HepG2 (cell line): ENCODE data around the gene TEX22. TPM values are rescaled to one million over a fixed set of nuclear protein-coding genes. Genes with fewer than 3 reads are reported as not detected.

Experiments
- ATAC-seq: fragments of 200-7000 bp; cut with Tn5 transposase; 3 replicates; pipeline ENCODE4 v1.9.1; 2020; ENCODE audit warnings: mild to moderate bottlenecking, moderate library complexity
- BruUV-seq: library from RNA; stranded (reverse); fragments of 400-500 nt; replicated peaks from 2 replicates; lab custom pipeline; 2021; lab: Mats Ljungman, UMichigan
- CTCF ChIA-PET: fragments of 300-600 bp; formaldehyde crosslinking; extraction: SDS; loops from one replicate; lab custom pipeline; 2021; ENCODE audit warnings: low total read pairs, inconsistent platforms, low intra/inter-chr PET ratio; lab: Yijun Ruan, JAX
- POLR2A ChIA-PET: fragments of 350-600 bp; sonication (Branson Sonifier 250); formaldehyde crosslinking; loops from one replicate; lab custom pipeline; 2020; ENCODE audit warnings: antibody characterized with exemption, inconsistent platforms; lab: Yijun Ruan, JAX
- DNase-seq: peaks from one replicate; pipeline ENCODE4 v3.0.0-alpha.2; 2015; ENCODE audit warnings: low spot score
- FAIRE-seq: peaks from 3 replicates; lab custom pipeline; 2011; peaks lifted over from hg19 to GRCh38; lab: Jason Lieb, UNC
- H2AFZ ChIP-seq: one replicate; pipeline ENCODE4 v1.6.1; 2011; ENCODE audit warnings: low read length, inconsistent platforms
- H3K27ac ChIP-seq: fragments of 300-600 bp; 3 replicates; pipeline ENCODE4 v1.8.0; 2011; ENCODE audit warnings: mixed run types, mild to moderate bottlenecking, mixed read lengths, low read length, inconsistent platforms; ENCODE audit not compliant: insufficient read depth; ENCODE audit errors: extremely low read length
- H3K27me3 ChIP-seq, 2 experiments: fragments of 200-600 bp in 1 of 2; 2 replicates in 1 of 2; 3 replicates in 1 of 2; pipeline versions ENCODE4 v1.6.0 to v1.8.0; 2011; ENCODE audit warnings: low read length in 2 of 2, mild to moderate bottlenecking in 2 of 2, moderate library complexity in 2 of 2, inconsistent platforms in 1 of 2; ENCODE audit not compliant: insufficient read depth in 2 of 2, control insufficient read depth in 1 of 2
- H3K36me3 ChIP-seq, 2 experiments: fragments of 200-600 bp in 1 of 2; replicated peaks in 1 of 2; 2 replicates in 1 of 2; 3 replicates in 1 of 2; pipeline versions ENCODE4 v1.5.1 to v1.8.0; 2011; ENCODE audit warnings: low read length in 2 of 2, inconsistent platforms in 1 of 2; ENCODE audit not compliant: insufficient read depth in 2 of 2, control insufficient read depth in 1 of 2
- H3K4me1 ChIP-seq: 2 replicates; pipeline ENCODE4 v1.5.1; 2012; ENCODE audit warnings: low read length, inconsistent platforms; ENCODE audit not compliant: insufficient read depth
- H3K4me2 ChIP-seq: 2 replicates; pipeline ENCODE4 v1.6.0; 2011; ENCODE audit warnings: low read depth, low read length, inconsistent platforms
- H3K4me3 ChIP-seq, 3 experiments: fragments of 200-600 bp in 1 of 3; sonication (generic), shearing (Covaris generic) in 1 of 3; replicated peaks in 1 of 3; 2 replicates each; pipeline ENCODE4 v1.5.1; 2011 to 2016; ENCODE audit warnings: low read length in 3 of 3, inconsistent platforms in 2 of 3, low read depth in 2 of 3, mild to moderate bottlenecking in 2 of 3, control low read depth in 1 of 3, mixed read lengths in 1 of 3; ENCODE audit not compliant: insufficient read depth in 1 of 3
- H3K79me2 ChIP-seq: one replicate; pipeline ENCODE4 v1.6.1; 2011; ENCODE audit warnings: low read length, inconsistent platforms; ENCODE audit not compliant: insufficient read depth
- H3K9ac ChIP-seq: 2 replicates; pipeline ENCODE4 v1.6.0; 2011; ENCODE audit warnings: mild to moderate bottlenecking, low read depth, low read length, inconsistent platforms; ENCODE audit not compliant: insufficient read depth
- H3K9me3 ChIP-seq: 2 replicates; pipeline ENCODE4 v1.5.1; 2012; ENCODE audit warnings: mild to moderate bottlenecking, low read length
- H4K20me1 ChIP-seq: 2 replicates; pipeline ENCODE4 v1.6.0; 2011; ENCODE audit warnings: inconsistent platforms, mild to moderate bottlenecking, low read length, moderate library complexity; ENCODE audit not compliant: insufficient read depth
- AGO2 ChIP-seq: fragments of 200-400 bp; formaldehyde crosslinking; optimal IDR thresholded peaks from 2 replicates; pipeline ENCODE3; 2017; ENCODE audit warnings: mild to moderate bottlenecking, low read depth, low read length, moderate library complexity
- BRCA1 ChIP-seq: sonication (generic); formaldehyde crosslinking; IDR thresholded peaks from 2 replicates; pipeline ENCODE4 v1.4.0; 2020; ENCODE audit warnings: missing genetic modification reagents
- GFI1 ChIP-seq: sonication (generic); formaldehyde crosslinking; IDR thresholded peaks from 2 replicates; pipeline ENCODE4 v1.5.0; 2020; ENCODE audit warnings: missing genetic modification reagents, mild to moderate bottlenecking, borderline replicate concordance
- GLI4 ChIP-seq: sonication (generic); formaldehyde crosslinking; IDR thresholded peaks from 2 replicates; pipeline ENCODE4 v1.5.1; 2020; ENCODE audit warnings: missing genetic modification reagents, mild to moderate bottlenecking, moderate library complexity, borderline replicate concordance
- HOXD1 ChIP-seq: sonication (generic); formaldehyde crosslinking; IDR thresholded peaks from 2 replicates; pipeline ENCODE4 v1.5.0; 2020; ENCODE audit warnings: missing genetic modification reagents
- JUN ChIP-seq: sonication (generic); formaldehyde crosslinking; IDR thresholded peaks from 2 replicates; pipeline ENCODE4 v1.4.0; 2020; ENCODE audit warnings: mild to moderate bottlenecking, missing genetic modification reagents
- KDM1A ChIP-seq: IDR thresholded peaks from 2 replicates; pipeline ENCODE4 v1.6.1; 2016; ENCODE audit warnings: missing compliant biosample characterization
- MAFK ChIP-seq, 2 experiments: IDR thresholded peaks in 1 of 2; conservative IDR thresholded peaks in 1 of 2; 2 replicates each; pipeline ENCODE4 v1.6.1; 2011; ENCODE audit warnings: improper control_type of control experiment in 2 of 2, low read length in 2 of 2
- MLLT10 ChIP-seq: sonication (generic); formaldehyde crosslinking; IDR thresholded peaks from 2 replicates; pipeline ENCODE4 v1.4.0; 2020; ENCODE audit warnings: missing genetic modification reagents
- POLR2G ChIP-seq: fragments of 200-400 bp; formaldehyde crosslinking; IDR thresholded peaks from 2 replicates; pipeline ENCODE4 v1.6.1; 2018; ENCODE audit warnings: mild to moderate bottlenecking, low read depth, low read length, moderate library complexity
- RXRA ChIP-seq: sonication (generic); formaldehyde crosslinking; IDR thresholded peaks from 2 replicates; pipeline ENCODE4 v1.5.1; 2020; ENCODE audit warnings: missing genetic modification reagents
- SNAI1 ChIP-seq: sonication (generic); formaldehyde crosslinking; IDR thresholded peaks from 2 replicates; pipeline ENCODE4 v1.5.0; 2020; ENCODE audit warnings: mild to moderate bottlenecking, missing genetic modification reagents, borderline replicate concordance
- TP53 ChIP-seq: sonication (generic); formaldehyde crosslinking; conservative IDR thresholded peaks from 2 replicates; pipeline ENCODE4 v1.4.0; 2020; ENCODE audit warnings: missing genetic modification reagents
- TSC22D2 ChIP-seq: sonication (generic); formaldehyde crosslinking; IDR thresholded peaks from 2 replicates; pipeline ENCODE4 v1.5.1; 2020; ENCODE audit warnings: missing genetic modification reagents, mild to moderate bottlenecking, borderline replicate concordance
- ZNF224 ChIP-seq: sonication (generic); formaldehyde crosslinking; IDR thresholded peaks from 2 replicates; pipeline ENCODE4 v1.5.0; 2020; ENCODE audit warnings: mild to moderate bottlenecking, missing genetic modification reagents
- ZNF33B ChIP-seq: sonication (generic); formaldehyde crosslinking; IDR thresholded peaks from 2 replicates; pipeline ENCODE4 v1.5.1; 2020; ENCODE audit warnings: mild to moderate bottlenecking, missing genetic modification reagents
- ZNF777 ChIP-seq: sonication (generic); formaldehyde crosslinking; IDR thresholded peaks from 2 replicates; pipeline ENCODE4 v1.4.0; 2020; ENCODE audit warnings: missing genetic modification reagents
- WGBS: methylation state at CpG from one replicate; pipeline ENCODE4 v1.1.6; 2017; ENCODE audit warnings: low lambda C conversion rate; 5-methylcytosine and 5-hydroxymethylcytosine counted together
- in situ Hi-C: cut with HindIII; loops from 2 replicates; pipeline ENCODE4 v1.10.0; 2017; ENCODE audit warnings: low pct_unique_long_range_greater_than_20kb; ENCODE audit not compliant: extremely low pct_ligation_motif_present
- intact Hi-C: fragments of 100-400 bp; cut with micrococcal nuclease; formaldehyde crosslinking; loops from one replicate; pipeline ENCODE4 v1.10.0; 2022; ENCODE audit not compliant: unreplicated experiment
- polyA plus RNA-seq, 8 experiments: library from polyadenylated mRNA; depleted of rRNA in 3 of 8; stranded (reverse) in 7 of 8; unstranded in 1 of 8; fragments of >200 nt; fragmentation: Illumina TruSeq in 4 of 8; extraction: Trizol in 4 of 8; gene quantifications; 2 replicates each; pipeline versions ENCODE4 v1.2.1 to v1.2.3, GENCODE V29; 2011 to 2016; ENCODE audit warnings: low read depth in 4 of 8, missing spikeins in 1 of 8, mixed read lengths in 1 of 8; ENCODE audit not compliant: insufficient read depth in 1 of 8
- total RNA-seq, 5 experiments: library from RNA; depleted of rRNA; stranded (reverse); fragments of >200 nt; fragmentation: Illumina TruSeq; extraction: Trizol; gene quantifications; 2 replicates each; pipeline ENCODE4 v1.2.3, GENCODE V29; 2016; ENCODE audit warnings: low read depth in 1 of 5
- TF ChIP-seq, protein P1 (sequence below): sonication (generic); formaldehyde crosslinking; IDR thresholded peaks from 2 replicates; pipeline ENCODE4 v1.4.0; 2020; ENCODE audit warnings: missing genetic modification reagents
- TF ChIP-seq, protein P2 (sequence below): sonication (generic); formaldehyde crosslinking; IDR thresholded peaks from 2 replicates; pipeline ENCODE4 v1.8.1; 2023; ENCODE audit warnings: missing genetic modification reagents, mild to moderate bottlenecking, borderline replicate concordance

Gene TEX22
- total and polyA plus RNA-seq, 2 of the 13 experiments (the other 11 are each of a cell fraction or from before 2014, with no cell fraction given) = 0.07 to 0.27 TPM

DNA sequence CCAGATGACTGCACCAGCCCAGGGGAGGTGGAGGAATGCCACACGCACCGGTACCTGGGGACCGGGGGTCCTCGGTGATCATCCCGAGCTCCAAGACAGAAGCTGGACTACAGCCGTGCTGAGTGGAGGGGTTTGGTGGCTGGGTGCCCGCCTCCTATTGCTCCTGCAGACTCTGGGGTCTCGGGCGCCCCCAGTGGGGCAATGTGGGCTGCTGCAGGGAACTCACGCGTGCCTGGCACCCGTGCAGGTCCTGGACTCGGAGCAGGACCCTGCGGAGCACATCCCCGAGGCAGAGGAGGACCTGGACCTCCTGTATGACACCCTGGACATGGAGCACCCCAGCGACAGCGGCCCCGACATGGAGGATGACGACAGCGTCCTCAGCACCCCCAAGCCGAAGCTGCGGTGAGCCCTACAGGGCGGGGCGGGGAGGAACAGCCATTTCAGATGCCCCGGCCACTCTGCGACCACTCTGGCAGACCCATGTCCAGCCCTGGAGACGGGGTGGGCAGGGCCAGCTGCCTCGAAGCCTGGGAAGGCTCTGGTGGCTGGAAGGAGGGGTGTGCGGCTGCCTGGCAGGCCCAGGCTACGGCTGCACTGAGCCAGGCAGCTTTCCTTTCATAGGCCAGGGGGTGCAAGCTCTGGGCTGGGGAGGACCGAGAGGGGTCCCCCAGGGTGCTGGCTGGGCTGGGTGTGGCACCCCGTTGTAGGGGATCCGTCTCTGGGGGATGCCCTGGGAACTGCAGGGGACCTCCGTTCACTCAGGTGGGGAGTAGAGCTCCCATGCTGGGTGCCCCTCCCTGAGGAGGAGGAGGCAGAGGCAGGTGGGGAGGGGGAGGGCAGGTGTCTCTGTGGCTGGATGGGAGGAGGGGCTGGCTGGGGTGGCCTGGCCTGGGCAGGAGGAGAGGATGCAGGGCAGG lies 21.6 kb upstream of the TEX22 start:
- CTCF ChIA-PET = no interaction called here
- no peak for FAIRE-seq
- no peaks in the 10 kb centered on the region for H4K20me1 ChIP-seq

DNA sequence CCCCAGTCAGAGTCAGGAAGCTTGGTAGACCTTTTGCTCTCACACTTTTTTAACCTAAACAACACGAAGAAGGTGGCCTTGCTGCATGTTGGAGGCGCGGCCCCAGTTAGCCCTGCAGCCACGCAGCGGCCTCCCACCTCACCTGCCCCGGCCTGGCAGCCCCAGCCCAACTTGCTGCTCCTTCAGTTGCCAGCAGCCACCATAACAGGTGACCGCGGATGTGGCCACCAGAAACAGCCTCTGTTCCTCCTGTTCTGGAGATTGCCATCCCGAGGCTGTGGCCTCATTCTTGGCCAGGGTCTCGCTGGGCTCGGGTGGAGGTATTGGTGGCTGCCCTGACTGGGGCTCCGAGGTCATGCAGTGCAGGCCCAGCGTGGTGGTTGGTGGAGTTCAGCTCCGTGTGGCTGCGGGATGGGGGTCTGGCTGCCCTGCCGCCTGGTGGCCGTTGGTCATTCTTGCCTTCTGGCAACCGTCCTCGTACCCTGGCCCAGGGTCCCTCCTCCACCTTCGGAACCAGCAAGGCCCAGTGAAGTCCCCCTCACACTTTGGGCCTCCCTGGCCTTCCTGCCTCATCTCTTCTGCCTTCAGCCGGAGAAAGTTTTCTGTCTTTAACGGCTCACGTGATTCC lies 20.7 kb upstream of the TEX22 start:
- Histone ChIP-seq H2AFZ (no peak overlapping the region), H4K20me1 (no peaks in the 10 kb centered on the region), H3K27ac (no peak overlapping the region), H3K79me2 (no peaks in the 10 kb centered on the region), H3K4me1 (no peaks in the 10 kb centered on the region), H3K36me3 (no peaks in the 10 kb centered on the region), H3K9me3 (no peaks in the 10 kb centered on the region), H3K4me3 (no peak overlapping the region), H3K4me2 (no peak overlapping the region), H3K9ac (no peak overlapping the region), H3K27me3 (no peaks in the 10 kb centered on the region)
- no peak for TF ChIP-seq KDM1A (CRISPR knock-in tag)
- TF ChIP-seq TSC22D2 = no peak
- no peak for TF ChIP-seq JUN (CRISPR knock-in tag)
- TF ChIP-seq SNAI1 = no peak
- no peak for TF ChIP-seq MAFK (conservative IDR thresholded peaks at IDR 0.05 in 1 of 2, IDR thresholded peaks at IDR 0.05 in 1 of 2; ENCODE audit: low read length in 2 of 2)
- TF ChIP-seq ZNF33B (CRISPR knock-in tag) = no peak
- no peak for TF ChIP-seq ZNF224 (CRISPR knock-in tag)
- no peak for TF ChIP-seq BRCA1 (CRISPR knock-in tag)
- TF ChIP-seq, protein P1, sequence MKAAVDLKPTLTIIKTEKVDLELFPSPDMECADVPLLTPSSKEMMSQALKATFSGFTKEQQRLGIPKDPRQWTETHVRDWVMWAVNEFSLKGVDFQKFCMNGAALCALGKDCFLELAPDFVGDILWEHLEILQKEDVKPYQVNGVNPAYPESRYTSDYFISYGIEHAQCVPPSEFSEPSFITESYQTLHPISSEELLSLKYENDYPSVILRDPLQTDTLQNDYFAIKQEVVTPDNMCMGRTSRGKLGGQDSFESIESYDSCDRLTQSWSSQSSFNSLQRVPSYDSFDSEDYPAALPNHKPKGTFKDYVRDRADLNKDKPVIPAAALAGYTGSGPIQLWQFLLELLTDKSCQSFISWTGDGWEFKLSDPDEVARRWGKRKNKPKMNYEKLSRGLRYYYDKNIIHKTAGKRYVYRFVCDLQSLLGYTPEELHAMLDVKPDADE = no peak
- no peak for TF ChIP-seq GLI4 (CRISPR knock-in tag)
- no peak for TF ChIP-seq TP53 (CRISPR knock-in tag)
- ChIA-PET CTCF (no interaction called here), POLR2A (no interaction called here)
- FAIRE-seq (no peak), DNase-seq (no peak), ATAC-seq (peak; percentile 8; the same call in 1 of the 3 replicates)
- BruUV-seq = no TSS peak
- in situ Hi-C loops (loop anchor here (5.0 kb wide), 2 partner anchors 110 to 155 kb away; partner anchors contain the start of gene CRIP1), intact Hi-C loops (no loop called here)
- 88% methylated on average over 17 of the region's 23 CpGs for WGBS

More for the DNA sequence above, 21.6 kb upstream of the TEX22 start:
- ATAC-seq = peak; percentile 36; the same call in 2 of the 3 replicates
- H3K79me2 ChIP-seq = no peaks in the 10 kb centered on the region
- TF ChIP-seq RXRA (CRISPR knock-in tag) = no peak
- TF ChIP-seq AGO2 = peak; percentile 86
- TF ChIP-seq ZNF777 = no peak
- TF ChIP-seq POLR2G = 0 out of 2 replicates have a peak, but pooled peaks have one; percentile 15
- TF ChIP-seq, protein P2, sequence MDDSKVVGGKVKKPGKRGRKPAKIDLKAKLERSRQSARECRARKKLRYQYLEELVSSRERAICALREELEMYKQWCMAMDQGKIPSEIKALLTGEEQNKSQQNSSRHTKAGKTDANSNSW (CRISPR knock-in tag) = no peak
- no peak for TF ChIP-seq GFI1 (CRISPR knock-in tag)
- TF ChIP-seq MLLT10 (CRISPR knock-in tag) = no peak
- no peak for TF ChIP-seq HOXD1 (CRISPR knock-in tag)
- TF ChIP-seq, all 625 proteins: peak for 2
- intact Hi-C loops = no loop called here
- Histone ChIP-seq H3K4me2 (no peak overlapping the region), H3K27me3 (no peaks in the 10 kb centered on the region), H3K9me3 (no peaks in the 10 kb centered on the region), H3K27ac (no peak overlapping the region), H3K4me3 (no peak overlapping the region), H2AFZ (no peak overlapping the region), H3K36me3 (no peaks in the 10 kb centered on the region), H3K4me1 (no peaks in the 10 kb centered on the region), H3K9ac (no peak overlapping the region)
- no peak for DNase-seq
- in situ Hi-C loops = loop anchor here (5.0 kb wide), 2 partner anchors 111 to 156 kb away; partner anchors contain the start of gene CRIP1
- no TSS peak for BruUV-seq
- 86% methylated on average over 17 of the region's 34 CpGs for WGBS
- POLR2A ChIA-PET = no interaction called here
